ENCODE results near the gene KATNAL1. TPM values are rescaled to one million over a fixed set of nuclear protein-coding genes. Genes with fewer than 3 reads are reported as not detected.

The KATNAL1 gene
- total RNA-seq, 2 experiments from 2014 or later = 8.6 to 9.0 TPM

- ChIA-PET POLR2A (interaction anchor here (1.1 to 1.8 kb wide), 3 partner anchors 9 to 104 kb away, joined by 3 to 4 read pairs (median 3); no protein-coding TSS in a partner anchor), CTCF (interaction anchor here (0.9 to 4.9 kb wide), 9 partner anchors 10 to 380 kb away, joined by 3 to 32 read pairs (median 5); no protein-coding TSS in a partner anchor)
- H3K4me3 Mint-ChIP-seq = no peak overlapping the region
- DNase-seq = no peak
- H3K27ac Mint-ChIP-seq = no peak overlapping the region
- H3K36me3 Mint-ChIP-seq (ENCODE audit: low read depth) = peaks cover 11% of the 10 kb centered on the region
- intact Hi-C loops (cut with micrococcal nuclease) = no loop called here
- ATAC-seq = no peak
- TF ChIP-seq, protein P1, sequence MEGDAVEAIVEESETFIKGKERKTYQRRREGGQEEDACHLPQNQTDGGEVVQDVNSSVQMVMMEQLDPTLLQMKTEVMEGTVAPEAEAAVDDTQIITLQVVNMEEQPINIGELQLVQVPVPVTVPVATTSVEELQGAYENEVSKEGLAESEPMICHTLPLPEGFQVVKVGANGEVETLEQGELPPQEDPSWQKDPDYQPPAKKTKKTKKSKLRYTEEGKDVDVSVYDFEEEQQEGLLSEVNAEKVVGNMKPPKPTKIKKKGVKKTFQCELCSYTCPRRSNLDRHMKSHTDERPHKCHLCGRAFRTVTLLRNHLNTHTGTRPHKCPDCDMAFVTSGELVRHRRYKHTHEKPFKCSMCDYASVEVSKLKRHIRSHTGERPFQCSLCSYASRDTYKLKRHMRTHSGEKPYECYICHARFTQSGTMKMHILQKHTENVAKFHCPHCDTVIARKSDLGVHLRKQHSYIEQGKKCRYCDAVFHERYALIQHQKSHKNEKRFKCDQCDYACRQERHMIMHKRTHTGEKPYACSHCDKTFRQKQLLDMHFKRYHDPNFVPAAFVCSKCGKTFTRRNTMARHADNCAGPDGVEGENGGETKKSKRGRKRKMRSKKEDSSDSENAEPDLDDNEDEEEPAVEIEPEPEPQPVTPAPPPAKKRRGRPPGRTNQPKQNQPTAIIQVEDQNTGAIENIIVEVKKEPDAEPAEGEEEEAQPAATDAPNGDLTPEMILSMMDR (IDR thresholded peaks at IDR 0.05) = no peak
- peaks cover 16% of the 10 kb centered on the region for H3K4me1 Mint-ChIP-seq (ENCODE audit: low read depth)
- H3K9me3 Mint-ChIP-seq = peaks cover 6% of the 10 kb centered on the region
- H3K27me3 Mint-ChIP-seq = no peaks in the 10 kb centered on the region
Observed at GRCh38 chr13:30353471-30354215, 46.3 kb upstream of the KATNAL1 start.

DNA sequence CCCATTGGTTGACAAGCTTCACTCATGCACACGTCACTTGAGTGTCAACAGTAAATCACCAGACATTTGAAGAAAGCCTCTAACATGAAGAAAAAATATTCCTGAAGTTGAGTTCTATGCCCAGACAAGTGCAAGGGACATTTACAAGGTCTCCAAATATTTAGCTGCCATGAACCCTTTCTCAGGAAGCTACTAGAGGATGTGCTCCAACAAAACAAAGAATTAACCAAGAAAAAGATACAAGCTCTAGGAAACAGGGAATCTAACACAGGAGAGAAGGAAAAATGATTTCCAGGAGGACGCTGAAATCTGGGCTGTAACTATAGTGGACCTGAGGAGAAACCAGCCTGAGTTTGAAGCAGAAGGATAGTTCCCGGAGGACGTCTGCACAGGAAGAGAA, 45.7 kb upstream of the KATNAL1 start:
- Mint-ChIP-seq H3K9me3 (peaks cover 6% of the 10 kb centered on the region), H3K36me3 (ENCODE audit: low read depth) (peaks cover 11% of the 10 kb centered on the region), H3K4me1 (ENCODE audit: low read depth) (peaks cover 19% of the 10 kb centered on the region), H3K4me3 (no peak overlapping the region), H3K27ac (no peak overlapping the region), H3K27me3 (no peaks in the 10 kb centered on the region)
- intact Hi-C loops (cut with micrococcal nuclease) = no loop called here
- CTCF ChIA-PET = interaction anchor here (1.3 to 4.9 kb wide), 3 partner anchors 9 to 237 kb away, joined by 4 to 32 read pairs (median 11); no protein-coding TSS in a partner anchor
- TF ChIP-seq, protein P1 (IDR thresholded peaks at IDR 0.05) = no peak
- POLR2A ChIA-PET = interaction anchor here (0.7 to 1.8 kb wide), 3 partner anchors 21 to 104 kb away, joined by 3 to 4 read pairs (median 3); no protein-coding TSS in a partner anchor
- DNase-seq (no peak), ATAC-seq (no peak)

GRCh38 chr13:30352121-30352520, 44.8 kb upstream of the KATNAL1 start:
- DNase-seq = no peak
- intact Hi-C loops (cut with micrococcal nuclease) = no loop called here
- Mint-ChIP-seq H3K9me3 (peaks cover 6% of the 10 kb centered on the region), H3K4me3 (no peak overlapping the region), H3K36me3 (ENCODE audit: low read depth) (peaks cover 14% of the 10 kb centered on the region), H3K27me3 (no peaks in the 10 kb centered on the region), H3K4me1 (ENCODE audit: low read depth) (peaks cover 24% of the 10 kb centered on the region), H3K27ac (no peak overlapping the region)
- TF ChIP-seq, protein P1 (IDR thresholded peaks at IDR 0.05) = no peak
- ChIA-PET CTCF (interaction anchor here (1.0 to 1.9 kb wide), 3 partner anchors 43 to 236 kb away, joined by 3 to 10 read pairs (median 4); no protein-coding TSS in a partner anchor), POLR2A (interaction anchor here (0.7 to 0.8 kb wide), 2 partner anchors 11 to 39 kb away, joined by 3 to 4 read pairs; no protein-coding TSS in a partner anchor)
- ATAC-seq = no peak

DNA sequence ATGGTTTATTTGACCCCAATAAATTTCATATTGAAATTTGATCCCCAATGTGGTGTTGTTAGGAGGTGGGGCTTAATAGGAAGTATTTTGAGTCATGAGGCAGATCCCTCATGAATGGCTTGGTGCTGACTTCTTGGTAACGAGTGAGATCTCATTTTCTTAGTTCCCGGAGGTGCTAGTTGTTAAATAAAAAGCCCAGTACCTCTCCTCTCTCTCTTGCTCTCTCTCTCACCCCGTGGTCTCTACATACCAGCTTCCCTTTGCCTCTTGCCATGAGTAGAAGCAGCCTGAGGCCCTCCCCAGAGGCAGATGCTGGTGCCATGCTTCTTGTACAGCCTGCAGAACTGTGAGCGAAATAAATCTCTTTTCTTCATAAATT, 39.4 kb upstream of the KATNAL1 start:
- peak; percentile 75 for ATAC-seq
- Mint-ChIP-seq H3K27me3 (no peaks in the 10 kb centered on the region), H3K4me1 (ENCODE audit: low read depth) (peaks cover 33% of the 10 kb centered on the region), H3K36me3 (ENCODE audit: low read depth) (peaks cover 4% of the 10 kb centered on the region), H3K9me3 (no peaks in the 10 kb centered on the region), H3K4me3 (peak overlapping the region; percentile 22), H3K27ac (peak overlapping the region; percentile 68)
- TF ChIP-seq, protein P1 (IDR thresholded peaks at IDR 0.05) = no peak
- CTCF ChIA-PET = interaction anchor here (1.1 to 7.4 kb wide), 3 partner anchors 8 to 215 kb away, joined by 8 to 32 read pairs (median 12); no protein-coding TSS in a partner anchor
- intact Hi-C loops (cut with micrococcal nuclease) = no loop called here
- POLR2A ChIA-PET = interaction anchor here (1.1 to 1.7 kb wide), 2 partner anchors 10 to 119 kb away, joined by 3 to 7 read pairs; partner anchors contain the start of gene HMGB1
- no peak for DNase-seq

All from activated CD8-positive, alpha-beta T cell treated with anti-CD3 and anti-CD28 coated beads for 36 hours (primary cell).